K562 (cell line): ENCODE measurements around the gene PCNX3. TPM values are rescaled to one million over a fixed set of nuclear protein-coding genes. Genes with fewer than 3 reads are reported as not detected.

ENCODE experiments used
- ARID4B ChIP-seq: sonication (generic); formaldehyde crosslinking; IDR thresholded peaks from 2 replicates; pipeline ENCODE4 v1.8.0; 2022; ENCODE audit warnings: mild to moderate bottlenecking, missing genetic modification reagents
- GTF2A2 ChIP-seq: IDR thresholded peaks from 2 replicates; pipeline ENCODE4 v1.6.1; 2016; ENCODE audit warnings: mild to moderate bottlenecking, missing genetic modification characterization, missing compliant biosample characterization
- GTF2B ChIP-seq: IDR thresholded peaks from 2 replicates; pipeline ENCODE4 v1.6.1; 2011; ENCODE audit not compliant: insufficient read length; ENCODE audit errors: extremely low read depth
- HDAC1 ChIP-seq, 2 experiments: fragments of 450-650 bp; IDR thresholded peaks; 2 replicates each; pipeline ENCODE4 v1.6.1; 2016 to 2017; ENCODE audit warnings: inconsistent platforms in 1 of 2, mild to moderate bottlenecking in 1 of 2, moderate library complexity in 1 of 2
- TEAD2 ChIP-seq: fragments of 450-650 bp; IDR thresholded peaks from 2 replicates; pipeline ENCODE4 v1.6.1; 2016; ENCODE audit warnings: missing genetic modification characterization, control low read depth, missing compliant biosample characterization
- YY1 ChIP-seq, 3 experiments: IDR thresholded peaks; 2 replicates each; pipeline ENCODE4 v1.6.1; 2011; ENCODE audit warnings: low read length in 2 of 3, mild to moderate bottlenecking in 2 of 3, moderate library complexity in 2 of 3, borderline replicate concordance in 1 of 3, control low read depth in 1 of 3, low read depth in 1 of 3; ENCODE audit not compliant: insufficient read depth in 3 of 3, insufficient replicate concordance in 2 of 3, control insufficient read depth in 1 of 3, insufficient read length in 1 of 3; ENCODE audit errors: extremely low read depth in 1 of 3
- ZNF395 ChIP-seq: fragments of 200-800 bp; sonication (Bioruptor generic); IDR thresholded peaks from 2 replicates; pipeline ENCODE4 v1.6.1; 2017; ENCODE audit warnings: missing genetic modification characterization, missing compliant biosample characterization
- ZNF592 ChIP-seq: fragments of 450-650 bp; IDR thresholded peaks from 2 replicates; pipeline ENCODE4 v1.6.1; 2017; ENCODE audit warnings: antibody characterized with exemption, mild to moderate bottlenecking
- ZNF639 ChIP-seq, 2 experiments: fragments of 200-800 bp in 1 of 2; sonication (Bioruptor generic) in 1 of 2; sonication (generic) in 1 of 2; formaldehyde crosslinking in 1 of 2; IDR thresholded peaks in 1 of 2; conservative IDR thresholded peaks in 1 of 2; 2 replicates each; pipeline versions ENCODE4 v1.5.0 to v1.6.1; 2016 to 2020; ENCODE audit warnings: missing compliant biosample characterization in 1 of 2, missing genetic modification characterization in 1 of 2, missing genetic modification reagents in 1 of 2
- polyA plus RNA-seq, 8 experiments: library from polyadenylated mRNA; depleted of rRNA in 4 of 8; stranded (reverse) in 5 of 8; unstranded in 3 of 8; fragments of >200 nt; fragmentation: Nextera tagmentation in 2 of 8; fragmentation: Illumina TruSeq in 1 of 8; extraction: Ambion mirVana in 2 of 8; extraction: Trizol in 1 of 8; gene quantifications; 2 replicates each; pipeline versions ENCODE4 v1.2.1 to v1.2.3, GENCODE V29; 2011 to 2014; ENCODE audit warnings: inconsistent platforms in 1 of 8, missing spikeins in 1 of 8
- total RNA-seq, 7 experiments: library from RNA; depleted of rRNA in 6 of 7; stranded (reverse); fragments of >200 nt in 6 of 7; fragmentation: Illumina TruSeq in 2 of 7; extraction: Trizol in 2 of 7; gene quantifications; 2 replicates each; pipeline versions ENCODE4 v1.2.1 to v1.2.3, GENCODE V29; 2011 to 2021; ENCODE audit warnings: low replicate concordance in 1 of 7

Gene PCNX3
- total and polyA plus RNA-seq, 9 of the 15 experiments (the other 6 are each of a cell fraction or from before 2014, with no cell fraction given): 0.11 to 47.8 (median 12.8) TPM

- TF ChIP-seq GTF2A2 (tag) (no peak), ZNF395 (CRISPR knock-in tag) (peak; percentile 39; the same call in 1 of the 2 replicates), TEAD2 (tag) (no peak), ARID4B (CRISPR knock-in tag) (peak; percentile 12; the same call in 1 of the 2 replicates), YY1 (IDR thresholded peaks at IDR 0.05; ENCODE audit: borderline replicate concordance in 1 of 3, control insufficient read depth in 1 of 3, extremely low read depth in 1 of 3, insufficient read depth in 3 of 3, insufficient read length in 1 of 3, insufficient replicate concordance in 2 of 3, low read depth in 1 of 3, low read length in 2 of 3) (peak in 1 of 3 experiments; percentile 76), HDAC1 (IDR thresholded peaks at IDR 0.05) (peak in 1 of 2 experiments; percentile 88; a peak in 2 of 4 replicates), ZNF639 (CRISPR knock-in tag; conservative IDR thresholded peaks at IDR 0.05 in 1 of 2, IDR thresholded peaks at IDR 0.05 in 1 of 2) (0 out of 4 replicates have a peak, but pooled peaks of 1 of the 2 experiments have one; percentile 33), GTF2B (no peak), ZNF592 (peak; percentile 74; the same call in 1 of the 2 replicates)
These were observed 20.8 kb downstream of the PCNX3 start (continued) for GRCh38 chr11:65636108-65637031.
